MM.1S (cell line): Measurements from ENCODE around the gene OTUD4.

Source experiments
- DNase-seq: peaks from one replicate; pipeline ENCODE4 v3.0.0-alpha.2; 2015
- H2AFZ ChIP-seq: fragments of 300-600 bp; sonication (generic); 2 replicates; pipeline ENCODE4 v1.6.0; 2016; ENCODE audit warnings: antibody characterized with exemption, low read length
- H3F3A ChIP-seq: fragments of 300-600 bp; sonication (generic); 2 replicates; pipeline ENCODE4 v1.6.1; 2016; ENCODE audit warnings: mild to moderate bottlenecking, antibody characterized with exemption, low read length, moderate library complexity, mixed read lengths; ENCODE audit not compliant: insufficient read depth
- H3K27ac ChIP-seq: fragments of 300-600 bp; sonication (generic); 2 replicates; pipeline ENCODE4 v1.5.1; 2016; ENCODE audit warnings: mild to moderate bottlenecking, low read length
- H3K27me3 ChIP-seq: fragments of 300-600 bp; sonication (generic); replicated peaks from 2 replicates; pipeline ENCODE4 v1.6.0; 2016; ENCODE audit warnings: low read length; ENCODE audit not compliant: insufficient read depth
- H3K36me3 ChIP-seq: fragments of 300-600 bp; sonication (generic); replicated peaks from 2 replicates; pipeline ENCODE4 v1.6.1; 2016; ENCODE audit warnings: mild to moderate bottlenecking, low read length, mixed read lengths; ENCODE audit not compliant: insufficient read depth
- H3K4me1 ChIP-seq: fragments of 300-600 bp; sonication (generic); 2 replicates; pipeline ENCODE4 v1.6.1; 2016; ENCODE audit warnings: low read length, mixed read lengths
- H3K4me2 ChIP-seq: fragments of 300-600 bp; sonication (generic); 2 replicates; pipeline ENCODE4 v1.6.0; 2016; ENCODE audit warnings: low read depth, low read length
- H3K4me3 ChIP-seq: fragments of 300-600 bp; sonication (generic); 2 replicates; pipeline ENCODE4 v1.5.1; 2016; ENCODE audit warnings: low read length, mixed read lengths
- H3K79me2 ChIP-seq: fragments of 300-600 bp; sonication (generic); 2 replicates; pipeline ENCODE4 v1.6.1; 2016; ENCODE audit warnings: mixed run types, low read length, mixed read lengths
- H3K9ac ChIP-seq: fragments of 300-600 bp; sonication (generic); 2 replicates; pipeline ENCODE4 v1.6.1; 2016; ENCODE audit warnings: low read length, mixed read lengths
- H3K9me2 ChIP-seq: fragments of 300-600 bp; sonication (generic); replicated peaks from 2 replicates; pipeline ENCODE4 v1.6.1; 2016; ENCODE audit warnings: mild to moderate bottlenecking, low read length, mixed read lengths; ENCODE audit not compliant: insufficient read depth
- H3K9me3 ChIP-seq: fragments of 300-600 bp; sonication (generic); replicated peaks from 2 replicates; pipeline ENCODE4 v1.6.1; 2016; ENCODE audit warnings: mild to moderate bottlenecking, low read length, mixed read lengths; ENCODE audit not compliant: insufficient read depth
- H4K20me1 ChIP-seq: fragments of 300-600 bp; sonication (generic); 2 replicates; pipeline ENCODE4 v1.6.1; 2016; ENCODE audit warnings: mild to moderate bottlenecking, low read length, moderate library complexity, mixed read lengths; ENCODE audit not compliant: insufficient read depth
- EZH2 ChIP-seq: fragments of 300-600 bp; sonication (generic); optimal IDR thresholded peaks from 2 replicates; pipeline ENCODE3; 2017; ENCODE audit warnings: low read depth, mild to moderate bottlenecking, antibody characterized with exemption, low read length, mixed read lengths
- EZH2phosphoT487 ChIP-seq: fragments of 300-600 bp; sonication (generic); IDR thresholded peaks from 2 replicates; pipeline ENCODE4 v1.6.1; 2018; ENCODE audit warnings: antibody characterized with exemption, low read length
- TF ChIP-seq, protein P1 (sequence below): fragments of 300-600 bp; sonication (generic); IDR thresholded peaks from 2 replicates; pipeline ENCODE4 v1.5.1; 2016; ENCODE audit warnings: antibody characterized with exemption, low read length, mixed read lengths

The OTUD4 gene

DNA sequence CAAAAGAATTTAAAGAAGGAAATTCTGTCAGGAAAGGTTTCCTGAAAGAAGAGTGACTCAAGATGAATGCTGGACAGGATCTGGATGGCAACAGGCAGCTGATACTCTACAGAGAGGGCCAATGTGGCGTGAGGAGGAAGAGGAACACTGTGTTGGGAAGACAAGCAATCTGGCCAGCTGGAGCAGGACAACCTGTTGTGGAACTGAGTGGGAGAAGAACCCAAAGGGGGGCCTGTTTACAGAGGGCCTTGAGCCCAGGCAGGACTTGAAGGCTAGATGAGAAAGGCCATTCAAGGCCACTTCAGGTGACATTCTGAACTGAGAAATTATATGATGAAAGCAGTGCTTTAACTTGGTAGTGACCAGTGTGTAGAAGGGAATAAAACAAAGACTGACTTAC, 8.5 kb downstream of the OTUD4 start:
- no peak for TF ChIP-seq EZH2
- no peak for TF ChIP-seq EZH2phosphoT487
- TF ChIP-seq, protein P1, sequence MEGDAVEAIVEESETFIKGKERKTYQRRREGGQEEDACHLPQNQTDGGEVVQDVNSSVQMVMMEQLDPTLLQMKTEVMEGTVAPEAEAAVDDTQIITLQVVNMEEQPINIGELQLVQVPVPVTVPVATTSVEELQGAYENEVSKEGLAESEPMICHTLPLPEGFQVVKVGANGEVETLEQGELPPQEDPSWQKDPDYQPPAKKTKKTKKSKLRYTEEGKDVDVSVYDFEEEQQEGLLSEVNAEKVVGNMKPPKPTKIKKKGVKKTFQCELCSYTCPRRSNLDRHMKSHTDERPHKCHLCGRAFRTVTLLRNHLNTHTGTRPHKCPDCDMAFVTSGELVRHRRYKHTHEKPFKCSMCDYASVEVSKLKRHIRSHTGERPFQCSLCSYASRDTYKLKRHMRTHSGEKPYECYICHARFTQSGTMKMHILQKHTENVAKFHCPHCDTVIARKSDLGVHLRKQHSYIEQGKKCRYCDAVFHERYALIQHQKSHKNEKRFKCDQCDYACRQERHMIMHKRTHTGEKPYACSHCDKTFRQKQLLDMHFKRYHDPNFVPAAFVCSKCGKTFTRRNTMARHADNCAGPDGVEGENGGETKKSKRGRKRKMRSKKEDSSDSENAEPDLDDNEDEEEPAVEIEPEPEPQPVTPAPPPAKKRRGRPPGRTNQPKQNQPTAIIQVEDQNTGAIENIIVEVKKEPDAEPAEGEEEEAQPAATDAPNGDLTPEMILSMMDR, result no peak
- H4K20me1 ChIP-seq, result no peaks in the 10 kb centered on the region; the same call in 1 of the 2 replicates
- no peaks in the 10 kb centered on the region for H3K27me3 ChIP-seq
- H3K4me2 ChIP-seq, result no peak overlapping the region
- no peak overlapping the region for H3K9ac ChIP-seq
- H3K27ac ChIP-seq, result no peak overlapping the region
- H2AFZ ChIP-seq, result no peak overlapping the region
- no peaks in the 10 kb centered on the region for H3K9me3 ChIP-seq
- no peak for DNase-seq
- no peaks in the 10 kb centered on the region for H3F3A ChIP-seq
- peaks cover 90% of the 10 kb centered on the region for H3K79me2 ChIP-seq
- peaks cover 7% of the 10 kb centered on the region for H3K4me1 ChIP-seq
- peaks cover 15% of the 10 kb centered on the region; the same call in 1 of the 2 replicates for H3K36me3 ChIP-seq
- no peak overlapping the region for H3K4me3 ChIP-seq
- no peaks in the 10 kb centered on the region for H3K9me2 ChIP-seq

DNA sequence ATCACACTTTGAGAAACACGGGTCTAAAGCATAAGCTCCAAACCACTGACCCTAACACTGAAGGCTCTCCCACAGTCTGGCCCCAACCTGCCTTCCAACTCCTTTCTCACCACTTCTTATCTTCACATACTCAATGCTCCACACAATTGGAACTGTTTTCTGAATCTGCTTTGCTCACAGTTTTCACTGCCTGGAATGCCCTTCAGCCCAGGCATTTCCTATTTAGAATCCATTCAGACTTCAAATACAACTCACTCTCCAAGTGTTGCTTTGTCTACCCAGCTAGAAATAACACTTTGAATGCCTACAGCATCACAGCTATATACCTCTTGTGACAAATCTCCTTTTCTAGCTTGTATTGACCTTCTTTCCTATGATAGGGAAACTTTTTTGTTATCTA, 10.2 kb downstream of the OTUD4 start:
- H3K9ac ChIP-seq, result no peak overlapping the region
- peaks cover 17% of the 10 kb centered on the region; the same call in 1 of the 2 replicates for H3K36me3 ChIP-seq
- no peaks in the 10 kb centered on the region for H3K27me3 ChIP-seq
- no peaks in the 10 kb centered on the region for H3F3A ChIP-seq
- peaks cover 4% of the 10 kb centered on the region; the same call in 1 of the 2 replicates for H3K4me1 ChIP-seq
- no peak overlapping the region for H3K27ac ChIP-seq
- DNase-seq, result no peak
- TF ChIP-seq EZH2, result no peak
- no peak for TF ChIP-seq EZH2phosphoT487
- TF ChIP-seq, protein P1, result no peak
- no peak overlapping the region for H3K4me3 ChIP-seq
- H3K4me2 ChIP-seq, result no peak overlapping the region
- no peak overlapping the region for H2AFZ ChIP-seq
- H4K20me1 ChIP-seq, result no peaks in the 10 kb centered on the region; the same call in 1 of the 2 replicates
- H3K9me3 ChIP-seq, result no peaks in the 10 kb centered on the region
- H3K79me2 ChIP-seq, result peaks cover 81% of the 10 kb centered on the region
- no peaks in the 10 kb centered on the region for H3K9me2 ChIP-seq

DNA sequence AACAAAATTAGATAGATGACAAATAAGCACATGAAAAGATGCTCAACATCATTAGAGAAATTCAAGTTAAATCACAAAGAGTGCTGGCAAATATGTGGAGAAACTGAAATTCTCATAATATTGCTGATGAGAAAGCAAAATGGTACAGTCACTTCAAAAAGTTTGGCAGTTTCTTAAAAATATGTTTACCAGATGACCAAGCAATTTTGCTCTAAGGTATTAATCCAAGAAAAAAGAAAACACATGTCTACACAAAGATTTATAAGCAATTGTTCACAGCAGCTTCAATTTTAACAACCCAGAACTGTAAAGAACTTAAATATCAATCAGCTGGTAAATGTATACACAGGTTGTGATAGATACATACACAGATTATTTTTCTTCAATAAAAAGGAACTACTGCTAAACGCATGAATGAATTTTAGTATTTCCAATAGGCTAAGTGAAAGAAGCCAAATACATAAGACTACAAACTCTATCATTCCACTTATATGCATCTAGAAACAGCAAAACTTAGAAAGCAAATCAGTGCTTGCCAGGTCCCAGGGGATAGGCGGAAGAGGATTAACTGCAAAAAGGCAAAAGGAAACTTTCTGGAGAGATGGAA, 11.7 kb downstream of the OTUD4 start:
- no peaks in the 10 kb centered on the region; the same call in 1 of the 2 replicates for H4K20me1 ChIP-seq

More for the DNA sequence above, 11.7 kb downstream of the OTUD4 start:
- no peak for DNase-seq
- peaks cover 66% of the 10 kb centered on the region for H3K79me2 ChIP-seq
- H3K36me3 ChIP-seq, result peaks cover 17% of the 10 kb centered on the region; the same call in 1 of the 2 replicates
- no peak overlapping the region for H3K27ac ChIP-seq
- H3F3A ChIP-seq, result no peaks in the 10 kb centered on the region
- H3K9me3 ChIP-seq, result no peaks in the 10 kb centered on the region
- no peaks in the 10 kb centered on the region for H3K27me3 ChIP-seq
- H2AFZ ChIP-seq, result no peak overlapping the region
- no peak overlapping the region for H3K4me2 ChIP-seq
- H3K4me1 ChIP-seq, result peaks cover 4% of the 10 kb centered on the region; the same call in 1 of the 2 replicates
- H3K4me3 ChIP-seq, result no peak overlapping the region
- no peaks in the 10 kb centered on the region for H3K9me2 ChIP-seq
- no peak overlapping the region for H3K9ac ChIP-seq
- no peak for TF ChIP-seq EZH2phosphoT487
- no peak for TF ChIP-seq EZH2
- TF ChIP-seq, protein P1, result no peak
